ENCODE results near the gene CPNE1.

DNA sequence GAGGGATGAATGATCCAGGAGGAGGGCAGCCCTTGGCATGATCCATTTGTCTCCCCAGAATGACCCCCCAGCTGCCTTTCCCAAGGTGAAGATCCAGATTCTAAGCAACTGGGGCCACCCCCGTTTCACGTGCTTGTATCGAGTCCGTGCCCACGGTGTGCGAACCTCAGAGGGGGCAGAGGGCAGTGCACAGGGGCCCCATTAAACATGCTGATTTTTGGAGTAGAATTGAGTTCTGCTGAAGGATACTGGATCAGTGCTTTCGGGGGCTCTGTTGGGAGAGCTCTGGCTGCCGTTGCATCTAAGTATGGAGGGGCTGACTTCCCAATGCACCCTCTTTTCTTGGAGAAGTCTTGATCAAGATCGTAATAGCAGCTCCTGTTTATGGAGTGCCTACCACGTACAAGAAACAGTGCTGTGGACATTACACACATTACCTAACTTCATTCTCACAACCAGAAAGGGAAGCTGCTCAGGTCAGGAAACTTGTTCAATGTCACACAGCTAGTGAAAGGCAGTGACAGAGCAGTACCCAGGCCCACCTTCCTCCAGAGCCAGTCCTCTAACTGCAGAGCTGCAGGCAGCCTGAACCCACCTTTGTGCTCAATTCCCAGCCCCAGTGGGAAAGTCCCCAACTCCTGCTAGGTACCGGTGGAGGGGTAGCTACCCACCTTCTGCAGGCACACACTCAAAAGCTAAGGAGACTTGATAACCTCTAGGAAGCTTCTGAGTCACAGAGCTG lies 43.7 kb downstream of the CPNE1 start:
- TF ChIP-seq EZH2 (IDR thresholded peaks at IDR 0.05) = no peak
- no peak for TF ChIP-seq POLR2AphosphoS5 (IDR thresholded peaks at IDR 0.05; ENCODE audit: borderline replicate concordance, low read depth, low read length)
- no peak for TF ChIP-seq FOXP2 (optimal IDR thresholded peaks at IDR 0.05; ENCODE audit: control extremely low read depth, extremely low read length, insufficient read depth)

All from SK-N-MC (cell line).